ENCODE results near the gene DRD1.

DRD1 gene

DNA sequence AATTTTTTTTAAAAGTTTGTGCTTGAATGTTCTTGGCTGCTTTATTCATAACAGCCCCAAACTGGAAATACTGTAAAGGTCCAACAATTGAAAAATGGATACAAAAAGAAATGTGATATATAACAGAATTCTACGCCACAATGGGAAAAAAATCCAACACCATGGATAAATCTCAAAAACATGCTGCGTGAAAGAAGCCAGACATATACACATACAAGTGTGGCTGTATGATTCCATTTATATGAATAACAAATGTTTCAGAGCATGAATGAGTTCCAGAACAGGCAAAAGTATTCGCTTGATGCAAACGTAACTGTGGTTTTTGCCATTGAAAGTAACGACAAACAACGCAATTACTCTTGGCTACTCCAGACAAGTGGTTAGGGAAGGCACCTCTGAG lies 27.2 kb upstream of the DRD1 start:
- TF ChIP-seq CTCF (IDR thresholded peaks at IDR 0.05; ENCODE audit: insufficient read depth, low read length, missing control alignments), result no peak
- H3K4me3 ChIP-seq (ENCODE audit: low read depth, low read length), result no peak overlapping the region
- DNase-seq (ENCODE audit: low read depth, low spot score), result no peak
- POLR2A ChIA-PET, result no interaction called here
- CTCF ChIA-PET, result no interaction called here

DNA sequence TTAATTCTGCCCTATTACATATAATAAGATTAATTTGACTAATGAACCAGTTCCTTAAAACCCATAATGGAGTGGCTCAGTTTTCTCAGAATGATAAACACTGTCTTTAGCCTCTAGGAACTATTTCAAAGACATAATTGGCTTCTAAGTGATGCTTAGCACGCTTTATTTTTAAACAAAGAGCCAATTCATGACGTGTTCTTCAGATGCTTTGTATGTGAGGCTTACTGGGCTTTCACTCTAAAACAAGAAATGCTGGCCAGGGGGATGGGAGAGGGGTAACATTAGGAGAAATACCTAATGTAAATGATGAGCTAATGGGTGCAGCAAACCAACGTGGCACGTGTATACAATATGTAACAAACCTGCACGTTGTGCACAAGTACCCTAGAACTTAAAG lies 26.8 kb upstream of the DRD1 start:
- TF ChIP-seq CTCF (IDR thresholded peaks at IDR 0.05; ENCODE audit: insufficient read depth, low read length, missing control alignments), result no peak
- ChIA-PET POLR2A (no interaction called here), CTCF (no interaction called here)
- no peak overlapping the region for H3K4me3 ChIP-seq (ENCODE audit: low read depth, low read length)
- DNase-seq (ENCODE audit: low read depth, low spot score), result no peak

- CTCF ChIA-PET, result interaction anchor here (0.9 kb wide), 1 partner anchor 11 kb away, joined by 3 read pairs; no protein-coding TSS in a partner anchor
- no peak for DNase-seq (ENCODE audit: low read depth, low spot score)
- no peak for TF ChIP-seq CTCF (IDR thresholded peaks at IDR 0.05; ENCODE audit: insufficient read depth, low read length, missing control alignments)
- POLR2A ChIA-PET, result no interaction called here
- no peak overlapping the region for H3K4me3 ChIP-seq (ENCODE audit: low read depth, low read length)
Measured at GRCh38 chr5:175469916-175470315, 25.9 kb upstream of the DRD1 start.

- CTCF ChIA-PET, result no interaction called here
- no peak overlapping the region for H3K4me3 ChIP-seq (ENCODE audit: low read depth, low read length)
Measured at GRCh38 chr5:175468892-175469291, 24.9 kb upstream of the DRD1 start.

GRCh38 chr5:175467983-175468690 lies 24.2 kb upstream of the DRD1 start:
- POLR2A ChIA-PET, result no interaction called here
- DNase-seq (ENCODE audit: low read depth, low spot score), result no peak
- CTCF ChIA-PET, result no interaction called here
- no peak overlapping the region for H3K4me3 ChIP-seq (ENCODE audit: low read depth, low read length)
- no peak for TF ChIP-seq CTCF (IDR thresholded peaks at IDR 0.05; ENCODE audit: insufficient read depth, low read length, missing control alignments)

More at GRCh38 chr5:175468892-175469291, 24.9 kb upstream of the DRD1 start:
- POLR2A ChIA-PET, result no interaction called here
- TF ChIP-seq CTCF (IDR thresholded peaks at IDR 0.05; ENCODE audit: insufficient read depth, low read length, missing control alignments), result no peak
- no peak for DNase-seq (ENCODE audit: low read depth, low spot score)

- no peak overlapping the region for H3K4me3 ChIP-seq (ENCODE audit: low read depth, low read length)
- ChIA-PET POLR2A (no interaction called here), CTCF (interaction anchor here (0.8 to 1.5 kb wide), 2 partner anchors 9 kb away, joined by 3 to 4 read pairs; no protein-coding TSS in a partner anchor)
- no peak for DNase-seq (ENCODE audit: low read depth, low spot score)
- TF ChIP-seq CTCF (IDR thresholded peaks at IDR 0.05; ENCODE audit: insufficient read depth, low read length, missing control alignments), result no peak
Measured at GRCh38 chr5:175466700-175467318, 22.8 kb upstream of the DRD1 start.
